ENCODE measurements around the gene JAKMIP1.

DNA sequence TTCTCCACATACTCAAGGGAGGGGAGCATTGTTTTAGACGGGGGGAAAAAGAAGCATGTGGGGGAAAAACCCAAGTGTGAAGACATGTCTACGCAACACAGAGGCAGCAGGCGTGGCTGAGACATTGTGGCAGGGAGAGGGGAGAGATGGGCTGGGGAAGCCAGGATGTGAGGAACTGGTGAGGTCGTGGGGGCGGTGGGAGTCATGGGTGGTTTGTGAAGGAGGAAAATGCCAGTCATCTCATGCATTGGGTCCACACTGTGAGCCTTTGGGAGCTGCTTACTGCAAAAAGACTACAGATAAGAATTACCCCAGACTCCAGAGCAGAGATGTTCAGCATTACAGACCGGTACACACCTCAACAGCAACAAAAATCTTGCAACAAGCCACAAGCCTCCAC is 2.1 kb downstream of the JAKMIP1 start:
- TF ChIP-seq, protein P1, sequence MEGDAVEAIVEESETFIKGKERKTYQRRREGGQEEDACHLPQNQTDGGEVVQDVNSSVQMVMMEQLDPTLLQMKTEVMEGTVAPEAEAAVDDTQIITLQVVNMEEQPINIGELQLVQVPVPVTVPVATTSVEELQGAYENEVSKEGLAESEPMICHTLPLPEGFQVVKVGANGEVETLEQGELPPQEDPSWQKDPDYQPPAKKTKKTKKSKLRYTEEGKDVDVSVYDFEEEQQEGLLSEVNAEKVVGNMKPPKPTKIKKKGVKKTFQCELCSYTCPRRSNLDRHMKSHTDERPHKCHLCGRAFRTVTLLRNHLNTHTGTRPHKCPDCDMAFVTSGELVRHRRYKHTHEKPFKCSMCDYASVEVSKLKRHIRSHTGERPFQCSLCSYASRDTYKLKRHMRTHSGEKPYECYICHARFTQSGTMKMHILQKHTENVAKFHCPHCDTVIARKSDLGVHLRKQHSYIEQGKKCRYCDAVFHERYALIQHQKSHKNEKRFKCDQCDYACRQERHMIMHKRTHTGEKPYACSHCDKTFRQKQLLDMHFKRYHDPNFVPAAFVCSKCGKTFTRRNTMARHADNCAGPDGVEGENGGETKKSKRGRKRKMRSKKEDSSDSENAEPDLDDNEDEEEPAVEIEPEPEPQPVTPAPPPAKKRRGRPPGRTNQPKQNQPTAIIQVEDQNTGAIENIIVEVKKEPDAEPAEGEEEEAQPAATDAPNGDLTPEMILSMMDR (conservative IDR thresholded peaks at IDR 0.05; ENCODE audit: low read length), result no peak
- TF ChIP-seq EZH2phosphoT487 (IDR thresholded peaks at IDR 0.05; ENCODE audit: borderline replicate concordance), result no peak

Data from Loucy (cell line).